Measurements from ENCODE around the gene ST3GAL5.
"Not testable (repeated sequence)": the region's sequence is repeated elsewhere in the genome, so short reads cannot be mapped to it uniquely, and the experiment has no call there.

The ST3GAL5 gene

GRCh38 chr2:85915606-85916303 lies 27.0 kb upstream of the ST3GAL5 start:
- DNase-seq = peak; percentile 32

- no peak for DNase-seq
Measured at GRCh38 chr2:85914922-85915321, 26.1 kb upstream of the ST3GAL5 start.

GRCh38 chr2:85913884-85914881 lies 25.4 kb upstream of the ST3GAL5 start:
- DNase-seq = no peak

- DNase-seq = no peak
Measured at GRCh38 chr2:85911814-85912692, 23.3 kb upstream of the ST3GAL5 start.

GRCh38 chr2:85911097-85911496 lies 22.3 kb upstream of the ST3GAL5 start:
- no peak for DNase-seq

- no peak for DNase-seq
Measured at GRCh38 chr2:85909005-85909404, 20.2 kb upstream of the ST3GAL5 start.

GRCh38 chr2:85908506-85908905 lies 19.7 kb upstream of the ST3GAL5 start:
- no peak for DNase-seq

- no peak for DNase-seq
Measured at GRCh38 chr2:85907671-85908157, 18.9 kb upstream of the ST3GAL5 start.

GRCh38 chr2:85906748-85907147 lies 18.0 kb upstream of the ST3GAL5 start:
- DNase-seq = no peak

GRCh38 chr2:85905891-85906290 lies 17.1 kb upstream of the ST3GAL5 start:
- DNase-seq = no peak

- DNase-seq = no peak
Measured at GRCh38 chr2:85905187-85905666, 16.4 kb upstream of the ST3GAL5 start.

- no peak for DNase-seq
Measured at GRCh38 chr2:85903849-85904248, 15.1 kb upstream of the ST3GAL5 start.

GRCh38 chr2:85902496-85902895 lies 13.7 kb upstream of the ST3GAL5 start:
- DNase-seq = no peak

GRCh38 chr2:85901155-85901554 lies 12.4 kb upstream of the ST3GAL5 start:
- no peak for DNase-seq

- no peak for DNase-seq
Measured at GRCh38 chr2:85900366-85900765, 11.6 kb upstream of the ST3GAL5 start.

GRCh38 chr2:85899849-85900248 lies 11.1 kb upstream of the ST3GAL5 start:
- DNase-seq = no peak

GRCh38 chr2:85899284-85899683 lies 10.5 kb upstream of the ST3GAL5 start:
- DNase-seq = no peak

GRCh38 chr2:85898881-85899280 lies 10.1 kb upstream of the ST3GAL5 start:
- DNase-seq = no peak

- not testable (repeated sequence) for DNase-seq
Measured at GRCh38 chr2:85894554-85895278, 5.9 kb upstream of the ST3GAL5 start.

GRCh38 chr2:85893428-85894258 lies 4.9 kb upstream of the ST3GAL5 start:
- no peak for DNase-seq
